NB4 (cell line): Measurements from ENCODE around the gene NPAS2.

Source experiments
- DNase-seq: peaks from one replicate; pipeline ENCODE4 v3.0.0; 2010; ENCODE audit warnings: low read depth
- H3K4me3 ChIP-seq: one replicate; pipeline ENCODE4 v1.5.1; 2011; ENCODE audit warnings: mild to moderate bottlenecking, low read depth, low read length, moderate library complexity
- MAX ChIP-seq: IDR thresholded peaks from 2 replicates; pipeline ENCODE4 v1.6.1; 2011; ENCODE audit warnings: low read depth, low read length
- MYC ChIP-seq: IDR thresholded peaks from 2 replicates; pipeline ENCODE4 v1.6.1; 2011; ENCODE audit warnings: low read depth, low read length
- POLR2A ChIP-seq: IDR thresholded peaks from 2 replicates; pipeline ENCODE4 v1.6.1; 2011; ENCODE audit warnings: mild to moderate bottlenecking; ENCODE audit not compliant: insufficient read length; ENCODE audit errors: extremely low read depth
- TF ChIP-seq, protein P1 (sequence below): IDR thresholded peaks from one replicate; pipeline ENCODE4 v1.5.1; 2012; ENCODE audit warnings: low read depth, low read length

Gene NPAS2

GRCh38 chr2:100955226-100955625 is 135.3 kb downstream of the NPAS2 start:
- H3K4me3 ChIP-seq = no peak overlapping the region
- DNase-seq = no peak
- no peak for TF ChIP-seq MYC
- TF ChIP-seq, protein P1, sequence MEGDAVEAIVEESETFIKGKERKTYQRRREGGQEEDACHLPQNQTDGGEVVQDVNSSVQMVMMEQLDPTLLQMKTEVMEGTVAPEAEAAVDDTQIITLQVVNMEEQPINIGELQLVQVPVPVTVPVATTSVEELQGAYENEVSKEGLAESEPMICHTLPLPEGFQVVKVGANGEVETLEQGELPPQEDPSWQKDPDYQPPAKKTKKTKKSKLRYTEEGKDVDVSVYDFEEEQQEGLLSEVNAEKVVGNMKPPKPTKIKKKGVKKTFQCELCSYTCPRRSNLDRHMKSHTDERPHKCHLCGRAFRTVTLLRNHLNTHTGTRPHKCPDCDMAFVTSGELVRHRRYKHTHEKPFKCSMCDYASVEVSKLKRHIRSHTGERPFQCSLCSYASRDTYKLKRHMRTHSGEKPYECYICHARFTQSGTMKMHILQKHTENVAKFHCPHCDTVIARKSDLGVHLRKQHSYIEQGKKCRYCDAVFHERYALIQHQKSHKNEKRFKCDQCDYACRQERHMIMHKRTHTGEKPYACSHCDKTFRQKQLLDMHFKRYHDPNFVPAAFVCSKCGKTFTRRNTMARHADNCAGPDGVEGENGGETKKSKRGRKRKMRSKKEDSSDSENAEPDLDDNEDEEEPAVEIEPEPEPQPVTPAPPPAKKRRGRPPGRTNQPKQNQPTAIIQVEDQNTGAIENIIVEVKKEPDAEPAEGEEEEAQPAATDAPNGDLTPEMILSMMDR = no peak
- no peak for TF ChIP-seq MAX
- TF ChIP-seq POLR2A = no peak

GRCh38 chr2:100956081-100956480 is 136.1 kb downstream of the NPAS2 start:
- no peak for TF ChIP-seq MYC
- TF ChIP-seq, protein P1 = no peak
- no peak for TF ChIP-seq MAX
- TF ChIP-seq POLR2A = no peak
- H3K4me3 ChIP-seq = no peak overlapping the region

GRCh38 chr2:100957996-100958653 is 138.2 kb downstream of the NPAS2 start:
- no peak for DNase-seq
- no peak overlapping the region for H3K4me3 ChIP-seq
- TF ChIP-seq POLR2A = no peak
- no peak for TF ChIP-seq MAX
- TF ChIP-seq, protein P1 = no peak
- TF ChIP-seq MYC = no peak

More at GRCh38 chr2:100956081-100956480, 136.1 kb downstream of the NPAS2 start:
- no peak for DNase-seq

DNA sequence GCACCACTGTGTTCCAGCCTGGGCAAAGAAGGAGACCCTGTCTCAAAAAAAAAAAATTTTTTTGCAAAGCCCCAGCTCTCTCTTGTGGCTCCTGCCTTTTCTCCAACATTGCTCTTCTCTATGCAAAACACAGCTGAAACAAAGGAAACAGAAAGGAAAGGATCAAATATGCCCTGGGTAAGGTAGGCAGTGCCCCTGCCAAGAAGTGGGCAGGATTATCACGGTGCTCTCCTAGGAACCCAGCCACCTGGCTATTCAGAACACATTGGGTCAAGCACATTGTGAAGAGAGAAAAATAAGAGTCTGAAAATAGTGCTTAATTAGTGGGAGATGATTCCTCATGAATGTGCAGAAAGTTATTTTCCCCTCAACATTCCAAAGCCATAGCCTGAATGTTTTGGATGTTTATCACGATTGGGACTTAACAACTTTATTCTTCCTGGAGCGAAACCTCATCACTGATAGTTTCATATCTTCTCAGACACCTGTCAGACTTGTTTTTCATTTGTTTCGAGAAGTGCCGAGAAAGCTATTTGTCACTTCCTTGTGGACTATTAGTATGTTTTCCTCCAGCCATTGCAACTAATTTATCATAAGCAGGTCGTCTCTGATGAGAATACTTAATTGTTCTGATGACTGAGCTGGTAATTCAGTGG is 139.4 kb downstream of the NPAS2 start:
- no peak for DNase-seq
- TF ChIP-seq, protein P1 = no peak
- TF ChIP-seq POLR2A = no peak
- TF ChIP-seq MAX = no peak
- no peak for TF ChIP-seq MYC
- no peak overlapping the region for H3K4me3 ChIP-seq

DNA sequence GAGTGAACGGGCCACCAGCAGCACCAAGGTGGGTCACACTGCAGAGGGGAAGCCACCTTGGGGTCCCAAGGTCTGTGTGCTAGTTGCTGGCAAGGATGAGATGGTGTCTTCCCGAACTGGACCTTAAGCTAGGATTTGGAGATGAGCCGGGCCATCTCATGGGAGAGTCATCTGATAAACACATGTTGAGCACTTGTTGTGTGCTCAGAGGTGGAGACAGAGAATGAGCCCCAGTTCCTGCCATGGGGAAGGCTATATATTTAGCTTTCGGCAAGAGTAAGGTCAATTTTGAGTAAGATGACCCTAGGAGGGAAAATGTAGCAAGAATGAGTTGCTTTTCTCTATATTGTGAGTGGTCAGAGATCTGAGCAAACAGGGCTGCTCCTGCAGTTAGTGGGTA is 140.7 kb downstream of the NPAS2 start:
- H3K4me3 ChIP-seq = no peak overlapping the region
- DNase-seq = no peak
- no peak for TF ChIP-seq MYC
- TF ChIP-seq POLR2A = no peak
- TF ChIP-seq MAX = no peak
- TF ChIP-seq, protein P1 = no peak
